Globus pallidus (tissue), 1 donor: ENCODE results near the gene AIFM1.

ENCODE experiments used
- DNase-seq: peaks from one replicate; pipeline ENCODE4 v3.0.0-alpha.2; 2015; ENCODE audit warnings: low spot score

Gene AIFM1

GRCh38 chrX:130091980-130092522 is 73.6 kb downstream of the AIFM1 start:
- no peak for DNase-seq

GRCh38 chrX:130090364-130090763 is 75.3 kb downstream of the AIFM1 start:
- DNase-seq = no peak

- DNase-seq = no peak
Measured at GRCh38 chrX:130086447-130087206, 79.0 kb downstream of the AIFM1 start.

- DNase-seq = no peak
Measured at GRCh38 chrX:130085551-130086446, 79.8 kb downstream of the AIFM1 start.

- DNase-seq = no peak
Measured at GRCh38 chrX:130084631-130085237, 80.9 kb downstream of the AIFM1 start.

- no peak for DNase-seq
Measured at GRCh38 chrX:130083656-130084382, 81.8 kb downstream of the AIFM1 start.

DNA sequence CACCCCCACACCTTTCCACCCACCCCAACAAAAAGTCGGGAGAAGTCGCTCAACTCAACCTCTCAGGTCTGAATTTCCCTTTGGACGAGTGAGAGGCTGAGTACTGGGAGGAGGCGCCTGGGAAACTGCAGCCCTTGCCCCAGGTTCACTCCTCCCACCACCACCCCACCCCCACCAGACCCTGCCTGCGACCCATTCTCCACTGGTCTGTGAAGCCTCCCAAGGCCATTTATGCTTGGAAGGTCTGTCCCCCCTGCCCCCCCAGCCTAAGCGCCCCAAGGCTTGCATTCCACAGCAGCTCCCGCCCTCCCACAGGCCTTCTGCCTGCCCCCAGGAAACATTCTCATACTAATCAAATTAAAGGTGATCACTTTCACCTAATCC is 82.5 kb downstream of the AIFM1 start:
- no peak for DNase-seq

DNA sequence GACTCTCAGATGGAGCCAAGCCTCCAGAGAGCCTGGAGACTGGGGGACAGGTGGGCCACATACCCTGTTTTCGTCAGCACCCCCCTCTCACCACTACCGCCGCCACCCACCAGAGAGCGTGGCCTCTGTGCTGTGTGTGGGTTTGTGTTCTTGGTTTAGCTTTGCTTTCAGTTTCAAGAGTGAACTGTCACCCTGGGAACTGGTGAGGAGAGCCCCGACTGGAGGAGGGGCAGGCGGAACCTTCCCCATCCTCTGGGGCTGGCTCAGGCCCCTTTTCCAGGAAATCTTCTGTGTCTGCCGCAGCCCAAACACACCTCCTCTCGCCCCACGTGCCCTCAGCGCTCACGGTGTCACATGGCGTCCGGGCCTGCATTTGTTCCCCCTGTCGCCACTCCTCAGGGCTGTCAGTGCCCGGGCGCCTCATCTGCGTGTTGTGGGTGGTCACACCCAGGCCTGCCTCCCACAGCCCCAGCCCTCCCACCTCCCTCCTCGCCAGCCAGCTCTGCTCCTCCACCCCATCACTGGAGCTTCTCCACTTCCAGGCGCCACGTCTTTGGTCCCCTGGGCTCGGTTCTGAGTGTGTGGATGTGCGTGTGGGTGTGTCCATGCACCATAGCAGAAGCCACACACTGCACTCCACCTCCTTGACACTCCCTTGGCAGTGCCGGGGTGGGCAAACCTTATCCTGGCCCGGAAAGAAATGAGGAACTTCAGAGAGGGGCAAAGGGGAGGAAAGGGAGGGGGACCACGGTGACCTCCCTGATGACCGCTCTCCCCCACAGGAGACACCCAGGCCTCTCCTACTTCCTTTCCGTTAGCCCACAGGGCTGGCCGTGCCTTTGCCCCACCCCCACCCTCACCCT is 83.2 kb downstream of the AIFM1 start:
- no peak for DNase-seq

GRCh38 chrX:130081421-130082045 is 84.1 kb downstream of the AIFM1 start:
- no peak for DNase-seq

DNA sequence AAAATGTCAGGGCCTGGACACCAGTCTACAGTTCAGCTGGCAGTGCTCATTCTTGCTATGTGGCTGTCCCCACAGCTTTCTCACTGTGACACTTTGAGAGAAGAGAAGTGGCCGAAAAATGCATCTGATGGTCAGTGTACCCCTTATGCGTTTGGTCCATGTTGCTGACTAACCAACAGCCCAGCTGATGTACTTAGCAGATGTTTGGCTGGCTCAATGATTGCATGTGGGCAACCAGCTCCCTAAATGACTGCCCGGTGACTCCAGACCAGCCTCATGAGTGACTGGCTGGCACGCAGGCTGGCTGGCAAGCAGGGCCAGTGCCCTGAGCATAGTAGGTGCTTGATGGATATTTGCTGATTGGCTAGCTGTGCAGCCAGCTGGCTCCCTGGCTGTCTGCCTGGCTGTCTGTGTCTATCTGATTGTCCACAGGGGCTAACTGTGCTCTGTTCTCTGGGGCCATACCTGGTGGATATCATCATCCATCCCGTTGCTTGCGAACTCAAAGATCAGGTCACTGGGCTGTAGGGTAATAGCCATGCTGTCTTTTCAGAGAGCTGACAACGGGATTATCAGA is 84.8 kb downstream of the AIFM1 start:
- DNase-seq = no peak

GRCh38 chrX:130079824-130080406 is 85.7 kb downstream of the AIFM1 start:
- DNase-seq = peak; percentile 60
